GM18858 (cell line): ENCODE measurements around the gene GLG1.

Source experiments
- ATAC-seq: cut with Tn5 transposase; IDR thresholded peaks from one replicate; pipeline ENCODE4 v1.9.1; 2021; ENCODE audit not compliant: unreplicated experiment

GLG1 gene

GRCh38 chr16:74611721-74612120 is 4.8 kb upstream of the GLG1 start:
- no peak for ATAC-seq

- ATAC-seq, result no peak
Observed at GRCh38 chr16:74608944-74609343, 2.0 kb upstream of the GLG1 start.

GRCh38 chr16:74608381-74608780 is 1.5 kb upstream of the GLG1 start:
- no peak for ATAC-seq

GRCh38 chr16:74607962-74608356 is 1.0 kb upstream of the GLG1 start:
- no peak for ATAC-seq

GRCh38 chr16:74607310-74607961 is 522 bp upstream of the GLG1 start:
- ATAC-seq, result peak; percentile 23

- no peak for ATAC-seq
Observed at GRCh38 chr16:74605746-74606520, 981 bp downstream of the GLG1 start.

- no peak for ATAC-seq
Observed at GRCh38 chr16:74605332-74605731, 1.6 kb downstream of the GLG1 start.

- ATAC-seq, result no peak
Observed at GRCh38 chr16:74603848-74604247, 3.1 kb downstream of the GLG1 start.

- peak; percentile 61 for ATAC-seq
Observed at GRCh38 chr16:74601126-74601871, 5.6 kb downstream of the GLG1 start.

- no peak for ATAC-seq
Observed at GRCh38 chr16:74596586-74596985, 10.3 kb downstream of the GLG1 start.

GRCh38 chr16:74592847-74593246 is 14.1 kb downstream of the GLG1 start:
- no peak for ATAC-seq

GRCh38 chr16:74591876-74592650 is 14.9 kb downstream of the GLG1 start:
- ATAC-seq, result no peak

GRCh38 chr16:74586948-74587347 is 20.0 kb downstream of the GLG1 start:
- ATAC-seq, result no peak

- no peak for ATAC-seq
Observed at GRCh38 chr16:74585846-74586443, 21.0 kb downstream of the GLG1 start.

GRCh38 chr16:74583926-74584666 is 22.8 kb downstream of the GLG1 start:
- no peak for ATAC-seq

GRCh38 chr16:74582970-74583369 is 23.9 kb downstream of the GLG1 start:
- ATAC-seq, result no peak

GRCh38 chr16:74580833-74581232 is 26.1 kb downstream of the GLG1 start:
- ATAC-seq, result peak; percentile 59

- no peak for ATAC-seq
Observed at GRCh38 chr16:74578838-74579237, 28.1 kb downstream of the GLG1 start.

GRCh38 chr16:74578433-74578832 is 28.5 kb downstream of the GLG1 start:
- no peak for ATAC-seq

- ATAC-seq, result no peak
Observed at GRCh38 chr16:74577882-74578366, 29.0 kb downstream of the GLG1 start.
